ENCODE data around the gene NCOA7.

Gene NCOA7

GRCh38 chr6:125795301-125795700, 4.5 kb downstream of the NCOA7 start:
- H3K27ac ChIP-seq (ENCODE audit: low read length), result no peak overlapping the region
- H3K36me3 ChIP-seq (replicated peaks; ENCODE audit: low read depth, low read length), result peaks cover 3% of the 10 kb centered on the region
- peaks cover 6% of the 10 kb centered on the region; the same call in 1 of the 2 replicates for H4K20me1 ChIP-seq (ENCODE audit: insufficient read depth, low read length)
- no peak overlapping the region for H2AFZ ChIP-seq (ENCODE audit: low read depth, low read length)
- H3K9ac ChIP-seq (ENCODE audit: low read length), result no peak overlapping the region
- no peaks in the 10 kb centered on the region for H3K27me3 ChIP-seq (ENCODE audit: low read depth, low read length)
- no peaks in the 10 kb centered on the region for H3K9me3 ChIP-seq (ENCODE audit: insufficient read depth, low read length)
- no peak for TF ChIP-seq EZH2phosphoT487 (IDR thresholded peaks at IDR 0.05; ENCODE audit: low read depth)
- TF ChIP-seq CTCF (IDR thresholded peaks at IDR 0.05; ENCODE audit: low read depth, low read length), result no peak
- H3K79me2 ChIP-seq (ENCODE audit: low read length), result peaks cover 83% of the 10 kb centered on the region
- H3K4me2 ChIP-seq (ENCODE audit: low read length), result no peak overlapping the region
- H3K4me3 ChIP-seq (ENCODE audit: low read length), result no peak overlapping the region
- peaks cover 79% of the 10 kb centered on the region for H3K4me1 ChIP-seq (ENCODE audit: low read length)

- peaks cover 88% of the 10 kb centered on the region for H3K79me2 ChIP-seq (ENCODE audit: low read length)
- peaks cover 10% of the 10 kb centered on the region for H3K36me3 ChIP-seq (replicated peaks; ENCODE audit: low read depth, low read length)
- peak overlapping the region; percentile 97 for H3K27ac ChIP-seq (ENCODE audit: low read length)
- no peaks in the 10 kb centered on the region for H3K27me3 ChIP-seq (ENCODE audit: low read depth, low read length)
- H3K4me2 ChIP-seq (ENCODE audit: low read length), result peak overlapping the region; percentile 73
- peaks cover 2% of the 10 kb centered on the region; the same call in 1 of the 2 replicates for H4K20me1 ChIP-seq (ENCODE audit: insufficient read depth, low read length)
- peak overlapping the region; percentile 38; the same call in 1 of the 2 replicates for H3K4me3 ChIP-seq (ENCODE audit: low read length)
- peaks cover 89% of the 10 kb centered on the region for H3K4me1 ChIP-seq (ENCODE audit: low read length)
- H3K9me3 ChIP-seq (ENCODE audit: insufficient read depth, low read length), result no peaks in the 10 kb centered on the region
- no peak overlapping the region for H2AFZ ChIP-seq (ENCODE audit: low read depth, low read length)
- TF ChIP-seq CTCF (IDR thresholded peaks at IDR 0.05; ENCODE audit: low read depth, low read length), result no peak
- TF ChIP-seq EZH2phosphoT487 (IDR thresholded peaks at IDR 0.05; ENCODE audit: low read depth), result no peak
- peak overlapping the region; percentile 51; the same call in 1 of the 2 replicates for H3K9ac ChIP-seq (ENCODE audit: low read length)
Measured at GRCh38 chr6:125797120-125797885, 6.5 kb downstream of the NCOA7 start.

- Histone ChIP-seq H3K27me3 (ENCODE audit: low read depth, low read length) (no peaks in the 10 kb centered on the region), H2AFZ (ENCODE audit: low read depth, low read length) (no peak overlapping the region), H3K36me3 (replicated peaks; ENCODE audit: low read depth, low read length) (peaks cover 10% of the 10 kb centered on the region), H3K9ac (ENCODE audit: low read length) (peak overlapping the region; percentile 51), H3K79me2 (ENCODE audit: low read length) (peaks cover 87% of the 10 kb centered on the region), H3K4me3 (ENCODE audit: low read length) (peak overlapping the region; percentile 38; the same call in 1 of the 2 replicates), H4K20me1 (ENCODE audit: insufficient read depth, low read length) (no peaks in the 10 kb centered on the region), H3K4me1 (ENCODE audit: low read length) (peaks cover 89% of the 10 kb centered on the region), H3K27ac (ENCODE audit: low read length) (peak overlapping the region; percentile 97), H3K4me2 (ENCODE audit: low read length) (peak overlapping the region; percentile 73), H3K9me3 (ENCODE audit: insufficient read depth, low read length) (no peaks in the 10 kb centered on the region)
- TF ChIP-seq EZH2phosphoT487 (IDR thresholded peaks at IDR 0.05; ENCODE audit: low read depth), result no peak
- TF ChIP-seq CTCF (IDR thresholded peaks at IDR 0.05; ENCODE audit: low read depth, low read length), result no peak
Measured at GRCh38 chr6:125797886-125798444, 7.2 kb downstream of the NCOA7 start.

GRCh38 chr6:125798734-125799508, 8.2 kb downstream of the NCOA7 start:
- H3K4me2 ChIP-seq (ENCODE audit: low read length), result peak overlapping the region; percentile 78
- peaks cover 89% of the 10 kb centered on the region for H3K4me1 ChIP-seq (ENCODE audit: low read length)
- H4K20me1 ChIP-seq (ENCODE audit: insufficient read depth, low read length), result no peaks in the 10 kb centered on the region
- no peak for TF ChIP-seq EZH2phosphoT487 (IDR thresholded peaks at IDR 0.05; ENCODE audit: low read depth)
- no peak for TF ChIP-seq CTCF (IDR thresholded peaks at IDR 0.05; ENCODE audit: low read depth, low read length)
- peaks cover 10% of the 10 kb centered on the region for H3K36me3 ChIP-seq (replicated peaks; ENCODE audit: low read depth, low read length)
- peak overlapping the region; percentile 74 for H3K9ac ChIP-seq (ENCODE audit: low read length)
- H3K79me2 ChIP-seq (ENCODE audit: low read length), result peaks cover 84% of the 10 kb centered on the region
- H3K27ac ChIP-seq (ENCODE audit: low read length), result peak overlapping the region; percentile 97
- peak overlapping the region; percentile 44 for H3K4me3 ChIP-seq (ENCODE audit: low read length)
- no peak overlapping the region for H2AFZ ChIP-seq (ENCODE audit: low read depth, low read length)
- H3K9me3 ChIP-seq (ENCODE audit: insufficient read depth, low read length), result no peaks in the 10 kb centered on the region
- H3K27me3 ChIP-seq (ENCODE audit: low read depth, low read length), result no peaks in the 10 kb centered on the region

Measured in OCI-LY3 (cell line).